Measurements from ENCODE around the gene DPP6.

- TF ChIP-seq CTCF (optimal IDR thresholded peaks at IDR 0.05 in 1 of 3, IDR thresholded peaks at IDR 0.05 in 1 of 3, conservative IDR thresholded peaks at IDR 0.05 in 1 of 3; ENCODE audit: extremely low read depth in 1 of 3, insufficient read depth in 2 of 3, low read length in 3 of 3) (no peak), EZH2 (IDR thresholded peaks at IDR 0.05; ENCODE audit: low read length) (no peak)
Measured at GRCh38 chr7:154574235-154574634, 522.0 kb downstream of the DPP6 start.

Measured in keratinocyte (primary cell).